Left hindlimb (tissue), 1 donor: Measurements from ENCODE around the gene LPXN.
A peak's percentile ranks its signal among the peaks of the same experiment; 100 is the strongest.

Experiments
- DNase-seq: peaks from one replicate; pipeline ENCODE4 v3.0.0-alpha.2; 2018

Gene LPXN

DNA sequence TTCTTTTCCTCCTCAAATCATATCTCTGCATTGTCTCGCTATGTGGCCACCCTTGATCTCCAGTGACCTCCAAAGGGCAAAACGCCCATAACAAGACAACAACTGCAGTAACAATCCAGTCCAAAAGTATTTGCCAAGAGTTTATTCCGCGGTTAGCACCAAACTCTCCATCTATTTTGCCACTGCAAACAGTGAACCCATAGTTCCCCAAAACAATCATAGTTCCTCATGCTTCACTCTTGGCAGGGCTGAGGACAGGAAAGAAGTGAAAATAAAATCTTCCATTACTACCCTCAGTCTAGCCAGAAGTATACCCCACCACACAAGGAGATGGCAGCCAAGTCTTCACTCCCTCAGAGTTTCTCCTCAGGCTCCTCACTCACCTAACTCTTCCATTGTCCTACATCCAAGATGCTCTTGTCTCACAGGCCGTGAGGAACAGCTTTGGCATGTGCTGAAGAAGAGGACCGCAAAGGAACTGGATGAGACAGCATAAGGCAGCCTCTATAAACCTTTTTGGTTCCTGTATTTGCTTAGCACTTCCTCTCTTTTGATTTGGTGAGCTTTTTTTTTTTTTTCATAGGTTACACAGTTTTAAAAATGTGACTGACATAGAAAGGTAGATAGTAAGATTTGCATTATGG is at the start of gene LPXN:
Gene LPXN, minus strand, starts transcription at position 480 of the 644 bp plus-strand sequence. Its CDS starts 84 bp downstream, at position 396.
- no peak for DNase-seq

- DNase-seq: no peak
These were observed 49.4 kb upstream of the LPXN start for GRCh38 chr11:58625086-58625485.

DNA sequence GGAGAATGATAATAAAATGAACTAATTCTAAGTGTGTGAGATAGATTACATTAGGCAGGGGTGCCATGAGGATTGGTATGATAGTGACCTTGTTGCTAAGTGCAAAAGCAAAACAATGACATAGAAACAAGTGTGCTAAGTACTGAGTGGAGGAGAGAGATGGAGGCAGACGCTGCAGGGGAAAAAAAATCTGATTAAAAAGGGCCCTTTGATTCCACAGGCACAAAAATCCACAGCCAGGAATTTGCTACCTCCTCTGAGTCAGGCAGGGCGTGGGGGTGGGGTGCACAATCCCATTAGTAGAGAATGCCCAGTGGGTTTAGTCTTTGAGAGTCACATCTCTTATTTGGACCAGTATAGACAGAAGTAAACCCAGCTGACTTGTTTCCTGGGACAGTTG is 46.7 kb upstream of the LPXN start, which contains the start of gene CNTF:
Gene CNTF, plus strand, starts transcription at position 322 of the 400 bp plus-strand sequence. CDS start 88 bp downstream, outside the sequence.
- no peak for DNase-seq

- no peak for DNase-seq
These were observed 46.1 kb upstream of the LPXN start for GRCh38 chr11:58621586-58622262.

DNA sequence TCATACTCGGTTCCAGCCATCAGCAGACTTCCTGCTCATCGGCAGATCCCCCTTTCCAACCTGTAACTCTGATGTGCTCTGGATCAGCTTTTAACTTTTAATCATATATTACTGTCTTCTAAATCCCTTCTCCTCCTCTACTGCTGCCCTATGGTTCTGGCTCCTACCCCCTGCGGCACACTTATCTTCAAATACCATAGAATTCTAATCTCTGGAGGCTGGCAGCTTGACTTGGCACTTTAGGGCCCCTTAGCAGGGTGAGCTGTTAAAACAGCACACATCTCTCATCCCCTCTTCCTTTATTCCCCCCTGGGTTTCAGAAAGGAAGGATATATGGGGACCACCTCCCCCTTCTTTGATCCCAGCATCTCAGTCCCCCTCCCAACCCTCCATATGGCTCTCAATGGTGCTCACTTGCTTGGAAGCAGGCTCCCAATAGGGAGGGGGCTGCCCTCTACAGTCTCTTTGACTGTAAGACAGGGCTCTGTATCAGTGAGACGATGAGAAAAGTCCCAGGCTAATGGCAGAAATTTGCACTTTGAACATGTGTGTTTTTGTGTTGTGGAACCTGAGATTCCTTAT is 42.4 kb upstream of the LPXN start:
- no peak for DNase-seq

DNA sequence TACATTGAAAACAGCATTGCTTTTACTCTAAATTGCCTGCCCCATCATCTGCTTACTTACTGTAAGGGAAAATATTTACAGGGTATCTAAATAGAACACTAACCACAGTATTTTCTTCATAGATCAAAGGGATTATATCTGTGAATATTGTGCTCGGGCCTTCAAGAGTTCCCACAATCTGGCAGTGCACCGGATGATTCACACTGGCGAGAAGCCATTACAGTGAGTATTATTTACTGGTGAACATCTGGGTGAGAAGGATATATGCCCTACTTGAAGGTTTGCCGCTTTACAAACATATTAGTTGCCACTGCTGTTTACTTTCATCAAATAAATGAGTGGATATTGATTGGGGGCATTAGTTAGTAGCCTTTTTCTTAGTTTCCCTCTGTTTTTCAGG is 40.9 kb upstream of the LPXN start:
- no peak for DNase-seq

DNA sequence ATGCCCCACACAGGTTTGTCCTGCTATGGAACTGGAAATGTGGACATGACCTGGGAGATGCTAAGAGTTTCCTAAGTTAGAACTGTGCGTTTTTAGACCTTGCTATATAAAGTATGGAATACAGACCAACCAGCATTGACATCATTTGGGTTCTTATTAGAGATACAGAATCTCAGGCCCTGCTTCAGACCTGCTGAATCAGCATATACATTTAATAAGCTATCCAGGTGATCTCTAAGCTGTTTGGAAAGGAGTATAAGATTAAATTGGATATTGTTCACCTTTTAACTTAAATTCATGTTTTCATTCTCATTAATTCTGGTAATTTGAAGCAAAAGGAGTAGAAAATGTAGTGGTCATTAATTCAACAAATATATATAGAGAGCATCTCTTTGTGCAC is 39.9 kb upstream of the LPXN start:
- no peak for DNase-seq

DNA sequence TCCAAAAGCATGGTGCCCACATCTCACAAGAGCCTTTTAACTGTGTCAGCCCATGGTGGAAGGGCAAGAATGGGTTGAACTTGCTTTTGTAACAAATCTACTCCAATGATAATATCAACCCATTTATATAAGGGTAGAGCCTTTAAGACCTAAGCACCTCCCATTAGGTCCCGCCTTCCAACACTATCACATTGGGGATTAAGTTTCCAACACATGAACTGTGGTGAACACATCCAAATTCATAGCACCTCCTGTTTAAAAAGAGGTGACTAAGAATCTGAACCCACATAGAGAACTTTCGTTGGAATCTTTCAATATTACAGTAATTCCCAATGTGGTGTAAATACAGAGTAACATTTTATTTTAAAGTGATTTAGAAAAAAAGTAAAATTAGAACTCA is 37.6 kb upstream of the LPXN start:
- no peak for DNase-seq

GRCh38 chr11:58609723-58610122 is 34.1 kb upstream of the LPXN start:
- DNase-seq: no peak

DNA sequence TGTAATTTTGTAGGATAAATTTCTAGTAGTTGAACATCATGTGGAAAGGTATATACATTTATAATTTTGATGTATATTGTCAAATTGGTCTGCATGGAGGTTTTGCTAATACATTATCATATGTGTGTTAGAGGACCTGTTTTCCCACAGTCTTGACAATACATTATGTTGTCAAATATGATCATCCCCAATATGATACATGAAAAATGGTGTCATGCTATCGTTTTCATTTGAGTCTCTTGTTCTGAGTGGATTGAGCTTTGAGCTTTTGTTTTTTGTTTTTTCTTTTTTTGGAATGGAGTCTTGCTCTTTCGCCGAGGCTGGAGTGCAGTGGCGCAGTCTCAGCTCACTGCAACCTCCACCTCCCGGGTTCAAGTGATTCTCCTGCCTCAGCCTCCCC is 32.7 kb upstream of the LPXN start:
- DNase-seq: no peak

DNA sequence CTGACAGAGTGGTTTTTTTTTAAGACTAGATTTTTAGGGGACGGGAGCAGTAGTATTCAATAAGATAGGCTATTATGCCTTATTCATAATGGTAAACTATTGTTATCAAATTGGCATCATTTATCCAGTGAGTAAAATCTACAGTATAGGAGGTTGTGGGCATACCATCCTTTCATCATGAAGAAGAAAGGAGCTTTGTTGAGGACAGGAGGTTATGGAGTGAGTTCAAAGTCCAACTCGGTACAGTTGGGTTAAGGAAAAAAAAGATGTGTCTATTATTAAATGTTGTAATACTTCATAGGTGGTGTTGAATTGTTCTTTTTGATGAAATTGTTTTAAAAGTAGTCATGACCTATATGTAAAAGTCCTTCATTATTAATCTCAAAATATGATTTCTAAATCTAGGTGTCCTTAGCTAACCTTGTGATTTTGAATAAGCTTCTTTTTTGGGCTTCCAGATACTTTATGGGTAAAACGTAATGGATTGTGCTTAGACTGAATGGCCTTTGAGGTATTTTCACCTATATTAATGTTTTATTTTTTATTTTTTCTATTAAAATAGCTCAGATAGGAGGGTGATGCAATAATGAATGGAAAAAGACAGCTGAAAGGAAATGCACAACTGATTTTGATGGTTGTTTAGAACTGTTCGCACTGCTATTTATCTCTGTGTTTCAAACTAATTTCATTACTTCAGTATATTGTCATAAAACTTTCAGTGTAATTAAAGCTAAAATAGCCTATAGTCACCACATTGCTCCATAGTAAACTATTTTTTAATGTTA is 31.5 kb upstream of the LPXN start:
- no peak for DNase-seq

GRCh38 chr11:58600510-58600909 is 24.9 kb upstream of the LPXN start:
- DNase-seq: no peak

- DNase-seq: no peak
These were observed 22.0 kb upstream of the LPXN start for GRCh38 chr11:58597486-58598144.

DNA sequence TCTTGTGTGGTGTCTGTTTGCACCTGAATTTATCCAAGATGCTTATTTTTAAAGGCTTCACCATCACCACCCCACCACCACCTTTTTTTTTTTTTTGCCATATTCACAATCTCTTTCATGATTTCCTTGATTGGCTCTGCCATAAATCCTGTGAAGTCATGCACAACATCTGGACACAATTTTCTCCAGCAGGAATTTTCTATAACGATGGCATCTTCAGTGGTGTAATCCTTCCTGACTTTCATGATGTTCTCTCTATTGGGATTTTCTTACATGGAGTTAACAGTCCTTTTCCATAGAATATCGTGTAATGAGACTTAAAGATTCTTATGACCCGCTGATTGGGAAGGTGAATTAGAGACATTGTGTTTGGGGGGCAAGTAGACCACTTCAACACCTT is 21.0 kb upstream of the LPXN start:
- DNase-seq: no peak

GRCh38 chr11:58594826-58595225 is 19.2 kb upstream of the LPXN start:
- DNase-seq: no peak

GRCh38 chr11:58592760-58593472 is 17.3 kb upstream of the LPXN start:
- DNase-seq: no peak

GRCh38 chr11:58591659-58592058 is 16.0 kb upstream of the LPXN start:
- DNase-seq: no peak

GRCh38 chr11:58586998-58587397 is 11.3 kb upstream of the LPXN start:
- no peak for DNase-seq

DNA sequence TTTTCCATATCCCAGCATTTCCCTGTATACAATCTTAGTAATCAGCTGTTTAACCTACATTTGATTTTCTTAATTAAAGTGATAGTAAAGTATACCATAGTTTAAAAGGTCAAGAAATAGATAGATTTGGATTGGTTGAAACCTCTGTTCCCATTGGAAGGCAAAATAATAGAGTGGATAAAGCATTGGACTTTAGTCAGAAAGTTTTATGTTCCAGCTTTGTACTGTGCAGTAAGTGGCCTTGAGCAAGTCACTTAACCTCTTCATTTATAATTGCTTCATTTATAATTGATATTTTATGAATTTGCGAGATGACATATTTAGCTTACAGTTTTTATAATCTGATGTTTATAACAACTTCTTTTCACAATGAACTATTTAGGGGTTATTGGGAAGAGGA is 6.8 kb upstream of the LPXN start:
- no peak for DNase-seq

- no peak for DNase-seq
These were observed 4.7 kb upstream of the LPXN start for GRCh38 chr11:58580311-58580710.

DNA sequence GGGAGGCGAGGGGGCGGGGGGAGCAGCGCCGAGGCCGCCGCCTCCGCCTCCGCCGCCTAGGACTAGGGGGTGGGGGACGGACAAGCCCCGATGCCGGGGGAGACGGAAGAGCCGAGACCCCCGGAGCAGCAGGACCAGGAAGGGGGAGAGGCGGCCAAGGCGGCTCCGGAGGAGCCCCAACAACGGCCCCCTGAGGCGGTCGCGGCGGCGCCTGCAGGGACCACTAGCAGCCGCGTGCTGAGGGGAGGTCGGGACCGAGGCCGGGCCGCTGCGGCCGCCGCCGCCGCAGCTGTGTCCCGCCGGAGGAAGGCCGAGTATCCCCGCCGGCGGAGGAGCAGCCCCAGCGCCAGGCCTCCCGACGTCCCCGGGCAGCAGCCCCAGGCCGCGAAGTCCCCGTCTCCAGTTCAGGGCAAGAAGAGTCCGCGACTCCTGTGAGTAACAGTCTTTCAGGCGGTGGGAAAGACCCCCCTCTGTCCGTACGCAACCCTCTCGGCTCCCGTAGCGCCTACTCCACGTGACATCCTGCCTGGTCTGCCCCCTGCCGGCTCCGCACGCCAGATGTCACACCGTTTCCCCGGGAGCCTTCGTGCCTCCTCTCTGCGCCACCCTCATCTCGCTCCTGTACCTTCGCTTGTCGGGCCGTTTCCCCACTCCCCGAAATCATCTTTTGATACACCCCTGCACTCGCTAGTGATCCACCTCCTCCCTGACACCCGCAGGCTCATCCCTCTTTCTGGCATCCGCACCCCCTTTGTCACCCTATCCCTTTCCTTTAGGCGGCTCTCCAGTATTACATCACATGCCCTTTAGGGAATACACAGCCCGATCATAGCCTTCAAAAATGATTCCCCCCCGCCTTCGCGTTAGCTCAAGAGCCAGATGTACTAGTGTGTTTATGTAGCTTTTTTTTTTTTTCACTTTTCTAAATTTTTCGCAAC is 3.8 kb upstream of the LPXN start:
- DNase-seq: peak; percentile 94
